HEK293 (cell line): ENCODE data around the gene ALOX12B.

Experiments used
- CTCF ChIA-PET: fragments of 350-600 bp; formaldehyde crosslinking; extraction: SDS; loops from one replicate; lab custom pipeline; 2021; ENCODE audit warnings: antibody characterized with exemption; lab: Yijun Ruan, JAX
- POLR2A ChIA-PET: fragments of 300-600 bp; formaldehyde crosslinking; extraction: SDS; loops from one replicate; lab custom pipeline; 2020; ENCODE audit warnings: antibody characterized with exemption, inconsistent platforms; lab: Yijun Ruan, JAX
- H3K27ac ChIP-seq: fragments of 200-500 bp; sonication (Bioruptor generic); 2 replicates; pipeline ENCODE4 v1.5.1; 2014; ENCODE audit warnings: low read depth, low read length, control low read depth, inconsistent platforms; ENCODE audit errors: extremely low read depth
- H3K36me3 ChIP-seq, 2 experiments: fragments of 200-500 bp in 1 of 2; sonication (Bioruptor generic) in 1 of 2; 1 replicate in 1 of 2; 2 replicates in 1 of 2; pipeline ENCODE4 v1.5.1; 2014 to 2017; ENCODE audit warnings: inconsistent platforms in 2 of 2, low read length in 2 of 2; ENCODE audit not compliant: control insufficient read depth in 2 of 2, insufficient read depth in 1 of 2
- H3K4me1 ChIP-seq: fragments of 200-500 bp; sonication (Bioruptor generic); 2 replicates; pipeline ENCODE4 v1.5.1; 2014; ENCODE audit warnings: mild to moderate bottlenecking, low read length, inconsistent platforms; ENCODE audit not compliant: control insufficient read depth, insufficient read depth
- H3K4me3 ChIP-seq: 2 replicates; pipeline ENCODE4 v1.5.1; 2011; ENCODE audit warnings: low read depth, mild to moderate bottlenecking, control low read depth, low read length, moderate library complexity
- H3K9me3 ChIP-seq: fragments of 200-500 bp; sonication (Bioruptor generic); 2 replicates; pipeline ENCODE4 v1.5.1; 2014; ENCODE audit warnings: low read depth, low read length, inconsistent platforms; ENCODE audit not compliant: control insufficient read depth, insufficient read depth
- GLI2 ChIP-seq: fragments of 450-650 bp; formaldehyde crosslinking; IDR thresholded peaks from 2 replicates; pipeline ENCODE4; 2017; ENCODE audit warnings: missing biosample characterization, missing genetic modification characterization, low read depth, borderline replicate concordance
- HOXC10 ChIP-seq: sonication (generic); formaldehyde crosslinking; IDR thresholded peaks from 2 replicates; pipeline ENCODE4 v1.8.1; 2023; ENCODE audit warnings: mild to moderate bottlenecking, missing genetic modification reagents
- TCF7L2 ChIP-seq: IDR thresholded peaks from 2 replicates; pipeline ENCODE4 v1.6.1; 2011; ENCODE audit warnings: low read depth, mild to moderate bottlenecking, inconsistent platforms, low read length, moderate library complexity, borderline replicate concordance
- TSHZ1 ChIP-seq: fragments of 450-650 bp; formaldehyde crosslinking; IDR thresholded peaks from 2 replicates; pipeline ENCODE4 v1.5.1; 2016; ENCODE audit warnings: missing biosample characterization, missing genetic modification characterization, borderline replicate concordance
- ZNF112 ChIP-seq: fragments of 450-650 bp; formaldehyde crosslinking; IDR thresholded peaks from 2 replicates; pipeline ENCODE4 v1.5.0; 2017; ENCODE audit warnings: missing biosample characterization, missing genetic modification characterization
- ZNF132 ChIP-seq: fragments of 450-650 bp; formaldehyde crosslinking; IDR thresholded peaks from 2 replicates; pipeline ENCODE4 v1.5.1; 2017; ENCODE audit warnings: missing biosample characterization, missing genetic modification characterization, borderline replicate concordance
- ZNF239 ChIP-seq: fragments of 450-650 bp; formaldehyde crosslinking; IDR thresholded peaks from 2 replicates; pipeline ENCODE4 v1.5.1; 2016; ENCODE audit warnings: missing biosample characterization, missing genetic modification characterization
- ZNF341 ChIP-seq: fragments of 450-650 bp; formaldehyde crosslinking; IDR thresholded peaks from 2 replicates; pipeline ENCODE4; 2016; ENCODE audit warnings: low read depth, missing biosample characterization, missing genetic modification characterization
- ZNF510 ChIP-seq: fragments of 450-650 bp; formaldehyde crosslinking; IDR thresholded peaks from 2 replicates; pipeline ENCODE4 v1.5.1; 2018; ENCODE audit warnings: mild to moderate bottlenecking, missing genetic modification characterization, missing biosample characterization; ENCODE audit not compliant: insufficient replicate concordance
- ZNF529 ChIP-seq: fragments of 450-650 bp; formaldehyde crosslinking; IDR thresholded peaks from 2 replicates; pipeline ENCODE4 v1.5.1; 2017; ENCODE audit warnings: missing genetic modification characterization, missing biosample characterization; ENCODE audit not compliant: insufficient replicate concordance
- ZNF549 ChIP-seq: fragments of 450-650 bp; IDR thresholded peaks from 2 replicates; pipeline ENCODE4 v1.5.1; 2018; ENCODE audit warnings: missing biosample characterization, missing genetic modification characterization, mild to moderate bottlenecking, inconsistent platforms, moderate library complexity
- ZNF555 ChIP-seq: fragments of 450-650 bp; formaldehyde crosslinking; conservative IDR thresholded peaks from 2 replicates; pipeline ENCODE4 v1.5.1; 2017; ENCODE audit warnings: missing biosample characterization, mild to moderate bottlenecking, missing genetic modification characterization, inconsistent platforms
- ZNF558 ChIP-seq: fragments of 450-650 bp; formaldehyde crosslinking; IDR thresholded peaks from 2 replicates; pipeline ENCODE4 v1.5.1; 2016; ENCODE audit warnings: missing biosample characterization, missing genetic modification characterization
- ZNF600 ChIP-seq: fragments of 450-650 bp; formaldehyde crosslinking; IDR thresholded peaks from 2 replicates; pipeline ENCODE4 v1.5.1; 2016; ENCODE audit warnings: missing biosample characterization, missing genetic modification characterization
- ZNF629 ChIP-seq: fragments of 450-650 bp; formaldehyde crosslinking; IDR thresholded peaks from 2 replicates; pipeline ENCODE4 v1.5.1; 2017; ENCODE audit warnings: missing biosample characterization, missing genetic modification characterization
- ZNF664 ChIP-seq: fragments of 450-650 bp; formaldehyde crosslinking; IDR thresholded peaks from 2 replicates; pipeline ENCODE4 v1.5.1; 2016; ENCODE audit warnings: missing biosample characterization, missing genetic modification characterization
- TF ChIP-seq, protein P1 (sequence below): fragments of 450-650 bp; formaldehyde crosslinking; IDR thresholded peaks from 2 replicates; pipeline ENCODE4 v1.5.1; 2016; ENCODE audit warnings: missing biosample characterization, missing genetic modification characterization
- TF ChIP-seq, protein P2 (sequence below): fragments of 450-650 bp; formaldehyde crosslinking; IDR thresholded peaks from 2 replicates; pipeline ENCODE4 v1.5.1; 2017; ENCODE audit warnings: missing biosample characterization, missing genetic modification characterization
- TF ChIP-seq, protein P3 (sequence below): fragments of 450-650 bp; IDR thresholded peaks from 2 replicates; pipeline ENCODE4 v1.5.1; 2018; ENCODE audit warnings: missing biosample characterization, missing genetic modification characterization

ALOX12B gene

GRCh38 chr17:8048736-8049135, 38.8 kb downstream of the ALOX12B start:
- Histone ChIP-seq H3K27ac (no peak overlapping the region), H3K36me3 (no peaks in the 10 kb centered on the region), H3K4me1 (no peaks in the 10 kb centered on the region), H3K4me3 (no peak overlapping the region), H3K9me3 (no peaks in the 10 kb centered on the region)
- ChIA-PET POLR2A (interaction anchor here (0.7 kb wide), 1 partner anchor 454 kb away, joined by 3 read pairs; no protein-coding TSS in a partner anchor), CTCF (interaction anchor here (1.2 kb wide), 1 partner anchor 12 kb away, joined by 5 read pairs; no protein-coding TSS in a partner anchor)
- no peak for TF ChIP-seq ZNF341
- TF ChIP-seq, protein P1, sequence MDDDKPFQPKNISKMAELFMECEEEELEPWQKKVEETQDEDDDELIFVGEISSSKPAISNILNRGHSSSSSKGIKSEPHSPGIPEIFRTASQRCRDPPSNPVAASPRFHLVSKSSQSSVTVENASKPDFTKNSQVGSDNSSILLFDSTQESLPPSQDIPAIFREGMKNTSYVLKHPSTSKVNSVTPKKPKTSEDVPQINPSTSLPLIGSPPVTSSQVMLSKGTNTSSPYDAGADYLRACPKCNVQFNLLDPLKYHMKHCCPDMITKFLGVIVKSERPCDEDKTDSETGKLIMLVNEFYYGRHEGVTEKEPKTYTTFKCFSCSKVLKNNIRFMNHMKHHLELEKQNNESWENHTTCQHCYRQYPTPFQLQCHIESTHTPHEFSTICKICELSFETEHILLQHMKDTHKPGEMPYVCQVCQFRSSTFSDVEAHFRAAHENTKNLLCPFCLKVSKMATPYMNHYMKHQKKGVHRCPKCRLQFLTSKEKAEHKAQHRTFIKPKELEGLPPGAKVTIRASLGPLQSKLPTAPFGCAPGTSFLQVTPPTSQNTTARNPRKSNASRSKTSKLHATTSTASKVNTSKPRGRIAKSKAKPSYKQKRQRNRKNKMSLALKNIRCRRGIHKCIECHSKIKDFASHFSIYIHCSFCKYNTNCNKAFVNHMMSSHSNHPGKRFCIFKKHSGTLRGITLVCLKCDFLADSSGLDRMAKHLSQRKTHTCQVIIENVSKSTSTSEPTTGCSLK (tag by site-specific recombination), result no peak
- no peak for TF ChIP-seq ZNF112 (tag by site-specific recombination)
- no peak for TF ChIP-seq ZNF600 (tag by site-specific recombination)
- TF ChIP-seq ZNF629 (tag by site-specific recombination), result no peak
- no peak for TF ChIP-seq ZNF132 (tag by site-specific recombination)
- no peak for TF ChIP-seq ZNF549 (tag by site-specific recombination)
- TF ChIP-seq ZNF529 (tag by site-specific recombination), result no peak
- TF ChIP-seq ZNF558, result no peak
- TF ChIP-seq HOXC10, result no peak
- TF ChIP-seq, protein P2, sequence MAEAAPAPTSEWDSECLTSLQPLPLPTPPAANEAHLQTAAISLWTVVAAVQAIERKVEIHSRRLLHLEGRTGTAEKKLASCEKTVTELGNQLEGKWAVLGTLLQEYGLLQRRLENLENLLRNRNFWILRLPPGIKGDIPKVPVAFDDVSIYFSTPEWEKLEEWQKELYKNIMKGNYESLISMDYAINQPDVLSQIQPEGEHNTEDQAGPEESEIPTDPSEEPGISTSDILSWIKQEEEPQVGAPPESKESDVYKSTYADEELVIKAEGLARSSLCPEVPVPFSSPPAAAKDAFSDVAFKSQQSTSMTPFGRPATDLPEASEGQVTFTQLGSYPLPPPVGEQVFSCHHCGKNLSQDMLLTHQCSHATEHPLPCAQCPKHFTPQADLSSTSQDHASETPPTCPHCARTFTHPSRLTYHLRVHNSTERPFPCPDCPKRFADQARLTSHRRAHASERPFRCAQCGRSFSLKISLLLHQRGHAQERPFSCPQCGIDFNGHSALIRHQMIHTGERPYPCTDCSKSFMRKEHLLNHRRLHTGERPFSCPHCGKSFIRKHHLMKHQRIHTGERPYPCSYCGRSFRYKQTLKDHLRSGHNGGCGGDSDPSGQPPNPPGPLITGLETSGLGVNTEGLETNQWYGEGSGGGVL, result no peak

DNA sequence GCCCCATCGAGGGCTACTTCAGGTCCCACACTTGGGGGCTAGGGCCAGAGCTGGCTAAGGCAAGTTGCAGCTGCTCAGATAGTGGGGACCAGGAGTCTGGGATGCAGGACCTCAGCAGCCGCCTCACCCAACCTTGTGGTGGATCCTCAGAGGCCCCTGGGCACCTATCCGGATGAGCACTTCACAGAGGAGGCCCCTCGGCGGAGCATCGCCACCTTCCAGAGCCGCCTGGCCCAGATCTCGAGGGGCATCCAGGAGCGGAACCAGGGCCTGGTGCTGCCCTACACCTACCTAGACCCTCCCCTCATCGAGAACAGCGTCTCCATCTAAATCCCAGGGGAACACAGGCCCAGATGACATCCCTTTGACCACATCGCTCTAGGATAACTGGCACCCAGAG, 39.3 kb downstream of the ALOX12B start:
- ChIA-PET CTCF (interaction anchor here (0.7 to 3.3 kb wide), 4 partner anchors 9 to 759 kb away, joined by 3 to 18 read pairs (median 4); no protein-coding TSS in a partner anchor), POLR2A (no interaction called here)
- no peaks in the 10 kb centered on the region for H3K4me1 ChIP-seq
- no peak overlapping the region for H3K4me3 ChIP-seq
- no peaks in the 10 kb centered on the region for H3K9me3 ChIP-seq
- TF ChIP-seq, protein P3, sequence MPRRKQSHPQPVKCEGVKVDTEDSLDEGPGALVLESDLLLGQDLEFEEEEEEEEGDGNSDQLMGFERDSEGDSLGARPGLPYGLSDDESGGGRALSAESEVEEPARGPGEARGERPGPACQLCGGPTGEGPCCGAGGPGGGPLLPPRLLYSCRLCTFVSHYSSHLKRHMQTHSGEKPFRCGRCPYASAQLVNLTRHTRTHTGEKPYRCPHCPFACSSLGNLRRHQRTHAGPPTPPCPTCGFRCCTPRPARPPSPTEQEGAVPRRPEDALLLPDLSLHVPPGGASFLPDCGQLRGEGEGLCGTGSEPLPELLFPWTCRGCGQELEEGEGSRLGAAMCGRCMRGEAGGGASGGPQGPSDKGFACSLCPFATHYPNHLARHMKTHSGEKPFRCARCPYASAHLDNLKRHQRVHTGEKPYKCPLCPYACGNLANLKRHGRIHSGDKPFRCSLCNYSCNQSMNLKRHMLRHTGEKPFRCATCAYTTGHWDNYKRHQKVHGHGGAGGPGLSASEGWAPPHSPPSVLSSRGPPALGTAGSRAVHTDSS, result no peak
- TF ChIP-seq TSHZ1 (tag by site-specific recombination), result no peak
- no peak for TF ChIP-seq TCF7L2
- no peak for TF ChIP-seq ZNF629 (tag by site-specific recombination)
- no peak for TF ChIP-seq ZNF664 (tag by site-specific recombination)
- no peak for TF ChIP-seq HOXC10
- no peak for TF ChIP-seq ZNF555 (tag by site-specific recombination)
- TF ChIP-seq ZNF239 (tag by site-specific recombination), result no peak
- TF ChIP-seq GLI2, result no peak
- no peak for TF ChIP-seq ZNF510
- no peak overlapping the region for H3K27ac ChIP-seq
- H3K36me3 ChIP-seq, result no peaks in the 10 kb centered on the region
